Ishikawa (cell line): ENCODE data around the gene C19orf33.

Experiments used
- CEBPB ChIP-seq: IDR thresholded peaks from 2 replicates; pipeline ENCODE4 v1.6.1; 2012
- CREB1 ChIP-seq: IDR thresholded peaks from 2 replicates; pipeline ENCODE4 v1.6.1; 2012; ENCODE audit warnings: low read depth
- EGR1 ChIP-seq: IDR thresholded peaks from 2 replicates; pipeline ENCODE4 v1.6.1; 2012
- EP300 ChIP-seq: IDR thresholded peaks from 2 replicates; pipeline ENCODE4 v1.6.1; 2012; ENCODE audit warnings: borderline replicate concordance
- FOXM1 ChIP-seq: IDR thresholded peaks from 2 replicates; pipeline ENCODE4 v1.6.1; 2012; ENCODE audit warnings: low read depth, borderline replicate concordance
- MAX ChIP-seq: IDR thresholded peaks from 2 replicates; pipeline ENCODE4 v1.6.1; 2012
- NFIC ChIP-seq: IDR thresholded peaks from 2 replicates; pipeline ENCODE4 v1.6.1; 2012
- RAD21 ChIP-seq: IDR thresholded peaks from 2 replicates; pipeline ENCODE4 v1.6.1; 2012; ENCODE audit warnings: low read depth
- TAF1 ChIP-seq: IDR thresholded peaks from 2 replicates; pipeline ENCODE4 v1.6.1; 2012; ENCODE audit warnings: low read depth, mild to moderate bottlenecking
- TCF12 ChIP-seq: IDR thresholded peaks from 2 replicates; pipeline ENCODE4 v1.6.1; 2012; ENCODE audit warnings: low read depth
- TEAD4 ChIP-seq: IDR thresholded peaks from 2 replicates; pipeline ENCODE4 v1.6.1; 2012
- YY1 ChIP-seq: IDR thresholded peaks from 2 replicates; pipeline ENCODE4 v1.6.1; 2012; ENCODE audit warnings: low read depth
- ZBTB7A ChIP-seq: IDR thresholded peaks from 2 replicates; pipeline ENCODE4 v1.6.1; 2012; ENCODE audit warnings: low read depth
- TF ChIP-seq, protein P1 (sequence below): IDR thresholded peaks from 2 replicates; pipeline ENCODE4 v1.6.1; 2012; ENCODE audit warnings: low read depth, mild to moderate bottlenecking
- TF ChIP-seq, protein P2 (sequence below): IDR thresholded peaks from 2 replicates; pipeline ENCODE4 v1.6.1; 2012

Gene C19orf33

DNA sequence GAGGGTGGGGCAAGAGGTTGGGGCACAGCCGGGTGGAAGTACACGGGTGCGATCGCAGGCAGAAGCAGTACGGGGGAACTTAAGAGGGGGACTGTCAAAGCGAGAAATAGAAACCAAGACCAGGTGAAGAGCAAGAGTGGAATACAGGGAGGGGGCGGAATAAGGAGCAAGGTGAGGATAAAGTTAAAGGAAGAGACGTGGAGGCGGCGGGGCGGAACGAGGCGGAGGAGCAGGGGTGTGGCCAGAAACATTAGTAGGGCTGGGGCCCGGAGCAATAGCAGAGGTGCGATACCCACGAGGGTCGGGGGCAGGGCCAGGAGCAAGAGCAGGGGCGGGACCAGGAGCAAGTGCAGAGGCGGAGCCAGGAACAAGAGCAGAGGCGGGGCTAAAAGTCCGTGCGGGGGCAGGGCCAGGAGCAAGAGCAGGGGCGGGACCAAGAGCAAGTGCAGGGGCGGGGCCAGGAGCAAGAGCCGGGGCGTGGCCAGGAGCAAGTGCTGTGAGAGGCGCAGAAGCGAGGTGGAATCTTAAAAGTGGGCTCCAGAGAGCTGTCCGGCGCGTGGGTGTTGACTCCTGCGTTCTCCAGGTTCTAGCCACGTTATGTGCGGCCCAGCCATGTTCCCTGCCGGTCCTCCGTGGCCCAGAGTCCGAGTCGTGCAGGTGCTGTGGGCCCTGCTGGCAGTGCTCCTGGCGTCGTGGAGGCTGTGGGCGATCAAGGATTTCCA lies 32.7 kb downstream of the C19orf33 start:
- no peak for TF ChIP-seq RAD21
- TF ChIP-seq, protein P1, sequence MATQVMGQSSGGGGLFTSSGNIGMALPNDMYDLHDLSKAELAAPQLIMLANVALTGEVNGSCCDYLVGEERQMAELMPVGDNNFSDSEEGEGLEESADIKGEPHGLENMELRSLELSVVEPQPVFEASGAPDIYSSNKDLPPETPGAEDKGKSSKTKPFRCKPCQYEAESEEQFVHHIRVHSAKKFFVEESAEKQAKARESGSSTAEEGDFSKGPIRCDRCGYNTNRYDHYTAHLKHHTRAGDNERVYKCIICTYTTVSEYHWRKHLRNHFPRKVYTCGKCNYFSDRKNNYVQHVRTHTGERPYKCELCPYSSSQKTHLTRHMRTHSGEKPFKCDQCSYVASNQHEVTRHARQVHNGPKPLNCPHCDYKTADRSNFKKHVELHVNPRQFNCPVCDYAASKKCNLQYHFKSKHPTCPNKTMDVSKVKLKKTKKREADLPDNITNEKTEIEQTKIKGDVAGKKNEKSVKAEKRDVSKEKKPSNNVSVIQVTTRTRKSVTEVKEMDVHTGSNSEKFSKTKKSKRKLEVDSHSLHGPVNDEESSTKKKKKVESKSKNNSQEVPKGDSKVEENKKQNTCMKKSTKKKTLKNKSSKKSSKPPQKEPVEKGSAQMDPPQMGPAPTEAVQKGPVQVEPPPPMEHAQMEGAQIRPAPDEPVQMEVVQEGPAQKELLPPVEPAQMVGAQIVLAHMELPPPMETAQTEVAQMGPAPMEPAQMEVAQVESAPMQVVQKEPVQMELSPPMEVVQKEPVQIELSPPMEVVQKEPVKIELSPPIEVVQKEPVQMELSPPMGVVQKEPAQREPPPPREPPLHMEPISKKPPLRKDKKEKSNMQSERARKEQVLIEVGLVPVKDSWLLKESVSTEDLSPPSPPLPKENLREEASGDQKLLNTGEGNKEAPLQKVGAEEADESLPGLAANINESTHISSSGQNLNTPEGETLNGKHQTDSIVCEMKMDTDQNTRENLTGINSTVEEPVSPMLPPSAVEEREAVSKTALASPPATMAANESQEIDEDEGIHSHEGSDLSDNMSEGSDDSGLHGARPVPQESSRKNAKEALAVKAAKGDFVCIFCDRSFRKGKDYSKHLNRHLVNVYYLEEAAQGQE = no peak
- no peak for TF ChIP-seq TCF12
- TF ChIP-seq CREB1 = no peak
- peak; percentile 79; the same call in 1 of the 2 replicates for TF ChIP-seq TEAD4
- TF ChIP-seq EGR1 = peak; percentile 74; the same call in 1 of the 2 replicates
- TF ChIP-seq ZBTB7A = no peak
- TF ChIP-seq CEBPB = no peak
- TF ChIP-seq EP300 = no peak
- TF ChIP-seq MAX = peak; percentile 76
- TF ChIP-seq, protein P2, sequence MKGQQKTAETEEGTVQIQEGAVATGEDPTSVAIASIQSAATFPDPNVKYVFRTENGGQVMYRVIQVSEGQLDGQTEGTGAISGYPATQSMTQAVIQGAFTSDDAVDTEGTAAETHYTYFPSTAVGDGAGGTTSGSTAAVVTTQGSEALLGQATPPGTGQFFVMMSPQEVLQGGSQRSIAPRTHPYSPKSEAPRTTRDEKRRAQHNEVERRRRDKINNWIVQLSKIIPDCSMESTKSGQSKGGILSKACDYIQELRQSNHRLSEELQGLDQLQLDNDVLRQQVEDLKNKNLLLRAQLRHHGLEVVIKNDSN = no peak
- TF ChIP-seq FOXM1 = no peak
- no peak; the same call in 1 of the 2 replicates for TF ChIP-seq YY1
- peak; percentile 35; the same call in 1 of the 2 replicates for TF ChIP-seq TAF1
- no peak for TF ChIP-seq NFIC

DNA sequence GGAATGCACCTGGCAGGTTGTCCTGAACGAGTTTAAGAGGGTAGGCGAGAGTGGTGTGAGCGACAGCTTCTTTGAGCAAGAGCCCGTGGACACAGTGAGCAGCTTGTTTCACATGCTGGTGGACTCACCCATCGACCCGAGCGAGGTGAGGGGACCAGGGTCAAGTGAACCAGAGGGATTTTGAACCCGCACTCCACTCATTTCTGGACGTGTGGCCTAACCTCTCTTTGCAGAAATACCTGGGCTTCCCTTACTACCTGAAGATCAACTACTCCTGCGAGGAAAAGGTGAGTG lies 33.3 kb downstream of the C19orf33 start:
- TF ChIP-seq TAF1 (0 out of 2 replicates have a peak, but pooled peaks have one; percentile 12), NFIC (no peak)

GRCh38 chr19:38340927-38341326 lies 36.9 kb downstream of the C19orf33 start:
- TF ChIP-seq, protein P1 = no peak
- TF ChIP-seq ZBTB7A = no peak
- TF ChIP-seq, protein P2 = no peak
- no peak for TF ChIP-seq CREB1
- no peak for TF ChIP-seq TCF12
- TF ChIP-seq YY1 = no peak

DNA sequence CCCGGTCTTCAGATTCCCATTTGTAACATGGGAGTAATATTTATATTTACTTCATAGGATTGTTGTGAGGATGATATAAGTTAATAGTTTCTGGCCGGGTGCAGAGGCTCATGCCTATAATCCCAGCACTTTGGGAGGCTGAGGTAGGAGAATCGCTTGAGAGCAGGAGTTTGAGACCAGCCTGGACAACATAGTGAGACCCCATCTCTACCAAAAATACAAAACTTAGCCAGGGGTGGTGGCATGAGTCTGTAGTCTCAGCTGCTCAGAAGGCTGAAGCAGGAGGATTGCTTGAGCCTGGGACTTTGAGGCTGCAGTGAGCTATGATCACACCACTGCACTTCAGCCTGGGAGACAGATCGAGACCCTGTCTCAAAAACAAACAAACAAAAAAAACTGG lies 42.8 kb downstream of the C19orf33 start:
- no peak for TF ChIP-seq MAX
- no peak for TF ChIP-seq CEBPB
- TF ChIP-seq, protein P1 = no peak
- TF ChIP-seq RAD21 = no peak
- no peak for TF ChIP-seq CREB1
- TF ChIP-seq YY1 = no peak
- TF ChIP-seq FOXM1 = no peak
- no peak for TF ChIP-seq TCF12
- TF ChIP-seq EGR1 = no peak
- no peak for TF ChIP-seq ZBTB7A
- TF ChIP-seq TAF1 = no peak

- TF ChIP-seq TCF12 (no peak), YY1 (no peak), TEAD4 (no peak), MAX (no peak), TAF1 (no peak), CREB1 (no peak), NFIC (no peak), ZBTB7A (no peak), FOXM1 (no peak), RAD21 (no peak), EP300 (no peak), EGR1 (no peak), CEBPB (no peak)
- TF ChIP-seq, protein P1 = no peak
- TF ChIP-seq, protein P2 = no peak
Measured at GRCh38 chr19:38350883-38351282, 46.8 kb downstream of the C19orf33 start.
